GM12891 (cell line): ENCODE results near the gene SLAMF6.

ENCODE experiments used
- POLR2A ChIP-seq: IDR thresholded peaks from 2 replicates; pipeline ENCODE4 v1.6.1; 2011; ENCODE audit warnings: low read depth, low read length, control low read depth
- POLR2AphosphoS5 ChIP-seq: IDR thresholded peaks from 2 replicates; pipeline ENCODE4 v1.6.1; 2011; ENCODE audit warnings: low read depth, low read length, control low read depth
- POU2F2 ChIP-seq: IDR thresholded peaks from 2 replicates; pipeline ENCODE4 v1.6.1; 2011; ENCODE audit warnings: low read depth, mild to moderate bottlenecking, control low read depth, low read length, moderate library complexity

GRCh38 chr1:160534823-160535605, 12.0 kb upstream of the SLAMF6 start:
- TF ChIP-seq POU2F2 = no peak
- TF ChIP-seq POLR2A = no peak
- no peak for TF ChIP-seq POLR2AphosphoS5
